Karpas-422 (cell line): ENCODE measurements around the gene MYOG. TPM values are rescaled to one million over a fixed set of nuclear protein-coding genes. Genes with fewer than 3 reads are reported as not detected.

ENCODE experiments used
- DNase-seq: peaks from one replicate; pipeline ENCODE4 v3.0.0-alpha.2; 2015
- H2AFZ ChIP-seq: fragments of 200-600 bp; sonication (generic); 2 replicates; pipeline ENCODE4 v1.6.1; 2014; ENCODE audit warnings: antibody characterized with exemption, low read length, mixed read lengths
- H3K27ac ChIP-seq: fragments of 200-600 bp; sonication (generic); 2 replicates; pipeline ENCODE4 v1.5.1; 2014; ENCODE audit warnings: mild to moderate bottlenecking, low read length, moderate library complexity
- H3K27me3 ChIP-seq: fragments of 200-600 bp; sonication (generic); 2 replicates; pipeline ENCODE4 v1.6.1; 2014; ENCODE audit warnings: low read length, mixed read lengths
- H3K36me3 ChIP-seq: fragments of 200-600 bp; sonication (generic); 2 replicates; pipeline ENCODE4 v1.6.1; 2014; ENCODE audit warnings: low read length, mixed read lengths; ENCODE audit not compliant: insufficient read depth
- H3K4me1 ChIP-seq: fragments of 200-600 bp; sonication (generic); 2 replicates; pipeline ENCODE4 v1.6.1; 2014; ENCODE audit warnings: mild to moderate bottlenecking, low read length, mixed read lengths
- H3K4me2 ChIP-seq: fragments of 200-600 bp; sonication (generic); 2 replicates; pipeline ENCODE4 v1.6.1; 2014; ENCODE audit warnings: low read length, low read depth, mild to moderate bottlenecking; ENCODE audit not compliant: poor library complexity, severe bottlenecking
- H3K4me3 ChIP-seq: fragments of 200-600 bp; sonication (generic); 2 replicates; pipeline ENCODE4 v1.5.1; 2014; ENCODE audit warnings: mild to moderate bottlenecking, antibody characterized with exemption, low read length, mixed read lengths
- H3K79me2 ChIP-seq: fragments of 200-600 bp; sonication (generic); 2 replicates; pipeline ENCODE4 v1.6.1; 2014; ENCODE audit warnings: mild to moderate bottlenecking, low read length, mixed read lengths
- H3K9ac ChIP-seq: fragments of 200-600 bp; sonication (generic); 2 replicates; pipeline ENCODE4 v1.6.0; 2014; ENCODE audit warnings: low read length
- H3K9me2 ChIP-seq: fragments of 200-600 bp; sonication (generic), shearing (Covaris generic); replicated peaks from 2 replicates; pipeline ENCODE4 v1.6.0; 2014; ENCODE audit warnings: mild to moderate bottlenecking, low read length, moderate library complexity; ENCODE audit not compliant: insufficient read depth
- H3K9me3 ChIP-seq: fragments of 300-700, 200-600 bp; sonication (generic); 2 replicates; pipeline ENCODE4 v1.6.1; 2014; ENCODE audit warnings: low read length, mixed read lengths
- H4K20me1 ChIP-seq: fragments of 200-600 bp; sonication (generic); 2 replicates; pipeline ENCODE4 v1.6.1; 2014; ENCODE audit warnings: mild to moderate bottlenecking, antibody characterized with exemption, low read length, low read depth; ENCODE audit not compliant: insufficient read depth
- total RNA-seq: library from RNA; depleted of rRNA; stranded (reverse); fragments of >200 nt; shearing (Covaris generic); gene quantifications from 2 replicates; pipeline ENCODE4 v1.2.3, GENCODE V29; 2014; ENCODE audit warnings: low replicate concordance

MYOG gene
- total RNA-seq, 1 experiment from 2014 or later = not detected

DNA sequence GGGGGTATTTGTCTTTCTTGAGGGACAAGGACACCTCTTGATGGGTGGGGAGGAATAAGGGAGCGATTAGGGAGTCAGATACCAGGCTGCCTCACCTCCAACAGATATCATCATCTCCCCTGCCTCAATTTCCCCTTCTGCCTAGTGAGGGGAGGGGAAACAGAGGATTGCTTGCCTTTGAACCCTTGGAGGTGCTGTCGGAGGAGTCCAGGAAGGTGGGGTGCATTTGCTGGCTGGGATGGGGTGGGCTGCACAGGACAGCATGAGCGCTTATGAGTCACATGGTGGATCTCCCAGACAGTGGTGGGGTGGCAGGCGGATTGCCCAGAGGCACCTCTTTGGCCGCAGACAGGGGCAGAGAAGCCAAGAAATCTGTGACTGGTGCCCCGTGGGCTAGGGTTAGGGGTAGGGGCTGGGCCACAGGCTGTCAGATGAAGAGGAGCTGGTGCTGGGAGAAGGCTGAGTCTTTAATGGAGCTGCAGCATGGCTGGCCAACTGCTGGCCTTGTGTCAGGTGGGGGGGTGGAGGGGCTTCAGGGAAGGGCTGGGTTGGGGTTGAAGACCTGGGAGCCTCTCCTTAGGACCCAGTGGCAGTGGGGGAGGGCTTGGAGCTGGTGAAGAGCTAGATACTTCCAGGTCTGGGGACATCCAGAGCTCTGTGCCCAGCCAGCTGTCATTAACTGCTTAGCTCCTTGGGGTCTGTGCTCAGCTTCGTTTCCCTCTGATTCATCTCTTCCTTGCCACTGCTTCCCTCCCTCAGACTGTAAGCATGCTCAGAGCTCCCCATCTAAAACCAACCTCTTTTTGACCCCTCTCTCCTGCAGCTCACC lies 34.7 kb upstream of the MYOG start:
- DNase-seq = no peak

DNA sequence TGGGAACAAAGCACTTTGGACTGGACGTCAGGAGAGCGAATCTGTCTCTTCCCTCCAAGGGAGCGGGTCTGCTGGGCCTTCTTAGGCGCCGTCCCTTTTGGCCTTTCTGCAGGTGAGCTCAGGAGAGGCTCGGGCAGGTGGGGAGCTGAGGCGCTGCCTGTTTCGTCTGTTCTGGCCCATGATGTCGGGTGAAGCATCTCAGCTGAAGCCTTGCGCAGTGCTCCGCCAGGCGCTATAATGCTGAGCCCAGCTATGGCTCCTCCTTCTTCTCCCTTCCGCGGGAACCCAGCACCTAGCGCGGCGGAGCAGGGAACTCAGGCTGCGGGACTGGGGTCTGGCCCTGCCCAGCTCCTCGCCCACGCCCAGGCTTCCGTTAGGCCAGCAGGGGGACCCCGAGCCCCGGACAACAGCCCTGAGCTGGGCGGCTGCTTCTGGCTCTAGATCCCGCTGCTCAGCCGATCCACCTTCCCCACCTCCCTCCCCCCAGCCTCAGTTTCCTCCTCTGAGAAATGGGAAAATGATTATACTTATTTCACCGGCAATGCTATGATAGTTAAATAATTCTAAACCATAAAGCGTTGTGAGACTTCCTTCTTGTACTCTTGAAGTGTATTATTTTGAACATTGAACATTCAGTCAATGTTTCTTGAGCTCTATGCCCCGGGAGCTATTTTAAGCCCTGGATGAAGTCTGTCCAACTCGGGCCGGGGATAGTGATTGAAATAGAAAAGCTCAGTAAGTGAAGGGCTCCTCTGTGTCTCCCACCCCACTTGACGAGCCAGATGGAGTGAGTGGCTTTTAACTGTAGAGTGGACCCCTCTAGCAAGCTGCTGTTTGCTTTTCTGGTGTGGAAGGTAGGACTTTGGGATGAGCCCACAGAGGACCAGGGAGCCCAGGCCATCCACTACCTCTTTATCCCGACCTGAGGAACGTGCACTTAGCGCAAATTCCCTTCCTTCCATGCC lies 32.1 kb upstream of the MYOG start:
- peak; percentile 79 for DNase-seq
- H3K4me2 ChIP-seq = no peak overlapping the region
- H3K36me3 ChIP-seq = no peaks in the 10 kb centered on the region
- no peak overlapping the region for H3K4me3 ChIP-seq
- H2AFZ ChIP-seq = no peak overlapping the region
- H3K79me2 ChIP-seq = no peaks in the 10 kb centered on the region
- H3K9me3 ChIP-seq = no peaks in the 10 kb centered on the region
- H3K27ac ChIP-seq = no peak overlapping the region
- H3K27me3 ChIP-seq = no peaks in the 10 kb centered on the region
- peaks cover 12% of the 10 kb centered on the region for H3K4me1 ChIP-seq
- H3K9ac ChIP-seq = no peak overlapping the region
- H3K9me2 ChIP-seq = no peaks in the 10 kb centered on the region
- H4K20me1 ChIP-seq = no peaks in the 10 kb centered on the region

More for the DNA sequence above, 34.7 kb upstream of the MYOG start:
- Histone ChIP-seq H4K20me1 (no peaks in the 10 kb centered on the region), H3K27ac (no peak overlapping the region), H2AFZ (no peak overlapping the region), H3K4me3 (no peak overlapping the region), H3K9ac (no peak overlapping the region), H3K9me2 (no peaks in the 10 kb centered on the region), H3K9me3 (no peaks in the 10 kb centered on the region), H3K36me3 (no peaks in the 10 kb centered on the region), H3K4me1 (peaks cover 9% of the 10 kb centered on the region), H3K4me2 (no peak overlapping the region), H3K27me3 (no peaks in the 10 kb centered on the region), H3K79me2 (no peaks in the 10 kb centered on the region)

DNA sequence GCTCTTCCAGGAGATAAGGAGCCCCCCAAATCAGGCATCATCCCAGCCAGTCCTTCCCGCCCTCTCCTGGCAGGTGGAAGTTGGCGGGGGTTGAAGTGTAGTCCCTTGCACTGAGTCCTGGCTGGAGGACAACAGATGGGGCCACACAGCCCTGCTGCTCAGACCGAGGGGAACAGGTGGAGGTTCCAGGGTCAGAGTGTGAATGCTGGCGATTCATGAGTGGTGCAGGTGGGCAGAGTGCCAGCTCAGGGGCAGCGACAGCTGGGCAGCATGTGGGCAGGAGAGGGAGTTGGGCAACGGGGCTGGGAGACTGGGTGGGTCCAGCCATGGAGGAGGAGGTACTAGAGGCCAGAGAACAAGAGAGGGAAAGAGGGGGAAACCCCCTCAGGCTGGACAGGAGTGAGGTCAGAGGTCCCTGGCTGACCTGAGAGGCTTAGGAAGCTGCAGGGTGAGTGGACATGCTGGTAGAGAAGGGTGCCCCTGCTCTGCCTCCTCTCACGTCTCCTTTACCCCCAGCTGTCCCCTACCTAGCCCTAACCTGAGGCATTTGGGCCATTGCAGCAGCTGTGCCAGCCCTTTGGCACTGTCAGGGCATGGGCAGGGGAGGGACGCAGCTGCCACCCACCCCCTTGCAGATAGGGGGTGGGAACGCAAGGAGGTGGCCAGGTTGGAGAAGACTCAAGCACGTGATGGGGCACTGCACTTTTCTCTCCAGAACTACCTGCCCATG lies 30.4 kb upstream of the MYOG start:
- DNase-seq = no peak
- Histone ChIP-seq H3K4me1 (peaks cover 15% of the 10 kb centered on the region), H3K36me3 (no peaks in the 10 kb centered on the region), H3K9me3 (no peaks in the 10 kb centered on the region), H3K4me3 (no peak overlapping the region), H2AFZ (no peak overlapping the region), H4K20me1 (no peaks in the 10 kb centered on the region), H3K27me3 (no peaks in the 10 kb centered on the region), H3K9ac (no peak overlapping the region), H3K4me2 (no peak overlapping the region), H3K27ac (no peak overlapping the region), H3K9me2 (no peaks in the 10 kb centered on the region), H3K79me2 (no peaks in the 10 kb centered on the region)

DNA sequence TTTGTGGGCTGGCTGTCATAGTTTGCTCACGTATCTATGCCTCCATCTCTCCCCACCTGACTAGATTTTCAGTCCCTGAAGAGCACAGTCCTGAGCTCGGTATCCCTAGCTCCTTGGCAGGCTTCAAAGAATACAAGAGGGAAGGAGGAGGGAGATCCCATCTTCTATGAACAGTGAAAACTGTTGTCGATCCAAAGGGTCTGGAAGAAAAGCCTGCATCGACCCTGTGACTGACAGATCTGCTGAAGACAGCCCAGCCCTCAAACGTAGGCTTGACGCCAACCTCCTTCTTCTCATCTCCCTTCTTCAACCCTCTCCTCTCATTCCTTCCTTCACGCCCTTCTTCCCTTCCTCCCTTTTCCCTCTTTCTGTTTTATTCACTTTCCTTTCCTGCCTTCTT lies 28.4 kb upstream of the MYOG start:
- H3K4me2 ChIP-seq = no peak overlapping the region
- no peaks in the 10 kb centered on the region for H3K9me2 ChIP-seq
- no peaks in the 10 kb centered on the region for H3K36me3 ChIP-seq
- 0 out of 2 replicates have a peak overlapping the region, but pooled peaks have one; percentile 5 for H2AFZ ChIP-seq
- DNase-seq = no peak
- no peaks in the 10 kb centered on the region for H3K27me3 ChIP-seq
- H3K9ac ChIP-seq = no peak overlapping the region
- H3K79me2 ChIP-seq = no peaks in the 10 kb centered on the region
- H3K4me1 ChIP-seq = peaks cover 15% of the 10 kb centered on the region
- no peak overlapping the region for H3K4me3 ChIP-seq
- H3K9me3 ChIP-seq = no peaks in the 10 kb centered on the region
- H3K27ac ChIP-seq = no peak overlapping the region
- no peaks in the 10 kb centered on the region for H4K20me1 ChIP-seq

DNA sequence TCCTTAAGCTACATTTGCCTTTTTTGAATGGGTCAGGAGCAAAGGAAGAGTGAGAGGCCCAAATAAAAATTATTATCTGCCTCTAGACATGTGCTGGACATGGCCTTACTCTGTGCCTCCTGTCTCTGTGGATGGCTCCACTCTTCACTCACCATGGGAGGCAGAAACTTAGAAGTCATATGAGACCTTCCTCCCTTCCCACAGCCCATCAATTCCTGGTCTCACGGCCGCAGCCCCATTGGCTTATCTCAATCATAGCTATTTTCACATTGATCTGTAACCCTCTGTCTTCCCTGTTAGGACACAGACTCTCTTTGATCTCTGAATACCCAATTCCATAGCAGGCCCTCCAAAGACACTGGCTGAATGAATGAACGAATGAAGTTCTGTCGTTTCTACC lies 27.5 kb upstream of the MYOG start:
- H3K36me3 ChIP-seq = no peaks in the 10 kb centered on the region
- peaks cover 15% of the 10 kb centered on the region for H3K4me1 ChIP-seq
- H3K9me2 ChIP-seq = no peaks in the 10 kb centered on the region
- H3K27me3 ChIP-seq = no peaks in the 10 kb centered on the region
- no peak overlapping the region for H3K9ac ChIP-seq
- no peaks in the 10 kb centered on the region for H3K9me3 ChIP-seq
- no peak overlapping the region for H3K4me2 ChIP-seq
- DNase-seq = no peak
- no peak overlapping the region for H3K4me3 ChIP-seq
- H3K79me2 ChIP-seq = no peaks in the 10 kb centered on the region
- H2AFZ ChIP-seq = no peak overlapping the region
- no peak overlapping the region for H3K27ac ChIP-seq
- H4K20me1 ChIP-seq = no peaks in the 10 kb centered on the region

DNA sequence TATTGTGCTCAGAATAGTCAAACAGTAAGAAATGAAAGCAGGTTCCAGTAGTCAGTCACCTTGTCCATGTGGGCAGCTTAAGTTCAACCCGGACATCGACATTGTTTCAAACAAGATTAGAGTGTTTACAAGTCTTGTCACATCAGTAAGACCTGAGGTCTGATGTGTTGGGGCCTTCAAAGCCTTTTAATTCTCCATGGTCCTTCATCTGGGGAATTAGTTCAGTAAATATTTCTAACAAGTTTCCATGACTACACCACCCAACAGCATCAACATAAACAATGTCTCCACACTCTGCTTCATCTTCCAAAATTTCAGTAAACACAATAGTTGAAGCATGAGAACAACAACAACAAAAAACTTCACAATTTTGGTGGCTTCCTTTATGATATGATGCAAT lies 26.7 kb upstream of the MYOG start:
- H3K27me3 ChIP-seq = no peaks in the 10 kb centered on the region
- no peak overlapping the region for H3K4me2 ChIP-seq

DNA sequence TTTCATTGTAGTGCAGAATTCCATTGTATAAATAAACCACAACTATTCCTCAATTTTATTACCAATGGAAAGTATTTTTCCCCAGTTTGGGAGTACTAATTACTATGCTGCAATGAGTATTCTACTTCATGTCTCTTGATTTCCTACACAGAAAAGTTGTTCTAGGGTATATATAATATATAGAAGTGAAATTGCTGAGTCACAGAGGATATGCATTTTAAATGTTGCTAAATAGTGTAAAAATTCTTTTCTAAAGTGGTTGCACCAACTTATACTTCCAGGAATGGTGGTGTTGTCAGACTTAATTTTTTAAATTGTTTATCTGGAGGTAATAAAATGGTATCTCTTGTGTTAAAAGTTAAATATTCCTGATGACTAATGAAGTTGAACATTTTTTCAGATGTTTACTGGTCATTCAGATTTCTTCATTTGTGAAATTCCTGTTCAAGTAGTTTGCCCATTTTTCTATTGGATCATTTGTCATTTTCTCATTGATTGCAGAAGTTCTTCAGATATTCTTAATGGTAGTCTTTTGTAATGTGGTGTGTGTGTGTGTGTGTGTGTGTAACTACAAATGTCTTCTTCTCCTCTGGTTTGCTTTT lies 19.1 kb upstream of the MYOG start:
- no peak overlapping the region for H3K4me3 ChIP-seq
- H2AFZ ChIP-seq = no peak overlapping the region
- no peak for DNase-seq
- no peak overlapping the region for H3K4me2 ChIP-seq
- no peaks in the 10 kb centered on the region for H3K79me2 ChIP-seq
- no peak overlapping the region for H3K9ac ChIP-seq
- H3K27me3 ChIP-seq = no peaks in the 10 kb centered on the region
- H3K4me1 ChIP-seq = peaks cover 4% of the 10 kb centered on the region; the same call in 1 of the 2 replicates
- H4K20me1 ChIP-seq = no peaks in the 10 kb centered on the region
- no peaks in the 10 kb centered on the region for H3K9me2 ChIP-seq
- H3K36me3 ChIP-seq = no peaks in the 10 kb centered on the region
- no peaks in the 10 kb centered on the region for H3K9me3 ChIP-seq
- H3K27ac ChIP-seq = no peak overlapping the region

More for the DNA sequence above, 26.7 kb upstream of the MYOG start:
- Histone ChIP-seq H3K9me2 (no peaks in the 10 kb centered on the region), H3K9ac (no peak overlapping the region), H3K36me3 (no peaks in the 10 kb centered on the region), H3K27ac (no peak overlapping the region), H3K4me3 (no peak overlapping the region), H3K9me3 (no peaks in the 10 kb centered on the region), H3K4me1 (peaks cover 15% of the 10 kb centered on the region), H2AFZ (peak overlapping the region; percentile 8; the same call in 1 of the 2 replicates), H4K20me1 (no peaks in the 10 kb centered on the region), H3K79me2 (no peaks in the 10 kb centered on the region)
- DNase-seq = no peak
